Fibroblast of pulmonary artery (primary cell): ENCODE data around the gene ZYX.
A peak's percentile ranks its signal among the peaks of the same experiment; 100 is the strongest.

Experiments used
- DNase-seq: peaks from one replicate; pipeline ENCODE4 v3.0.0-alpha.2; 2010; ENCODE audit warnings: low read depth
- H3K4me3 ChIP-seq: replicated peaks from 2 replicates; pipeline ENCODE4 v1.5.1; 2011; ENCODE audit warnings: low read depth, mild to moderate bottlenecking, control low read depth, low read length, moderate library complexity
- TF ChIP-seq, protein P1 (sequence below): IDR thresholded peaks from 2 replicates; pipeline ENCODE4 v1.5.1; 2011; ENCODE audit warnings: mild to moderate bottlenecking, control low read depth, low read length, inconsistent platforms; ENCODE audit errors: missing control alignments

The ZYX gene

DNA sequence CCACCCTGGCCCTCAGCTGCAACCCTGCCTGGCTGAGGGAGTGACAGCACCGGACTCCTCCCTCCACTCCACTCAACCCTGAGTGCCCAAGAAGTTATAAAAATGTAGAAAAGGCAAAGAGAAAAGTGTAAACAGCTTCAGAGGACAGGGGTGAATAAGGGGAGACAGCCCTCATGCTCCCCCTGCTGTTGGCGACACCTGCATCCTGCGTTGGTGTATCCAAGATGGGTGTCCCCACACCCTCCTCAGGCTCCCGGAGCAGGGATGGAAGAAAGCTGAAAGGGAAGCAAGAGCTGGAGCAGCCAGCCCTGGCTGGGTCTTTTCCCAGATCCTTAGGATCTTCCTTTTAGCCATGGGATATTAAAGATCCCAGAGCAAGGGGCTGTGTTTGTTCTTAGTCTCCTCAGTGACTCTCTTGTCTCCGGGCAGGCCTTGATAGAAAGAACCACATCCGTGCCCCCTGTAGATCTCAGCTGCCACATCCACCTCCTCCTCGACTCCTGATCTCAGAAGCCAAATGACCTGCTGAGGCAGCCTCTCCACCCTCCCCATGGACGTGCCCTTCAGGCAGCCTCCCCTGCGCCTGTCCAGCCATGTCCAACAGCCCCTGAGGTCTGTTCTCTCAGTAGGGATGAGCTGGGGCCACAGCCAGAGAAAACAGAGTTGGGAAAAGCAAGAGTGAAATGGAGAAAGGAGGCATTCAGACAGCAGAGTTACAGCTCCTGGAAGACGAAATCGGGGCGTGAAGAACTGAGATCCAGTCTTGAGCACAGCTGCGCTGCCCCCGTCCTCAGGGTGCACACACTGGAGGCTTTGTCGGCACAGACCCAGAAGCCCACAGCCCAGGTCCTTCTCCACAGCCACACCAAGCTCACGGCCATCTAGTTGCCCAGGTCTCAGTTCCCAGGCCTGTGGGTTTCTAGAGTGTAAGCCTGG lies 25.4 kb upstream of the ZYX start:
- DNase-seq: no peak
- TF ChIP-seq, protein P1, sequence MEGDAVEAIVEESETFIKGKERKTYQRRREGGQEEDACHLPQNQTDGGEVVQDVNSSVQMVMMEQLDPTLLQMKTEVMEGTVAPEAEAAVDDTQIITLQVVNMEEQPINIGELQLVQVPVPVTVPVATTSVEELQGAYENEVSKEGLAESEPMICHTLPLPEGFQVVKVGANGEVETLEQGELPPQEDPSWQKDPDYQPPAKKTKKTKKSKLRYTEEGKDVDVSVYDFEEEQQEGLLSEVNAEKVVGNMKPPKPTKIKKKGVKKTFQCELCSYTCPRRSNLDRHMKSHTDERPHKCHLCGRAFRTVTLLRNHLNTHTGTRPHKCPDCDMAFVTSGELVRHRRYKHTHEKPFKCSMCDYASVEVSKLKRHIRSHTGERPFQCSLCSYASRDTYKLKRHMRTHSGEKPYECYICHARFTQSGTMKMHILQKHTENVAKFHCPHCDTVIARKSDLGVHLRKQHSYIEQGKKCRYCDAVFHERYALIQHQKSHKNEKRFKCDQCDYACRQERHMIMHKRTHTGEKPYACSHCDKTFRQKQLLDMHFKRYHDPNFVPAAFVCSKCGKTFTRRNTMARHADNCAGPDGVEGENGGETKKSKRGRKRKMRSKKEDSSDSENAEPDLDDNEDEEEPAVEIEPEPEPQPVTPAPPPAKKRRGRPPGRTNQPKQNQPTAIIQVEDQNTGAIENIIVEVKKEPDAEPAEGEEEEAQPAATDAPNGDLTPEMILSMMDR: no peak
- H3K4me3 ChIP-seq: no peak overlapping the region

DNA sequence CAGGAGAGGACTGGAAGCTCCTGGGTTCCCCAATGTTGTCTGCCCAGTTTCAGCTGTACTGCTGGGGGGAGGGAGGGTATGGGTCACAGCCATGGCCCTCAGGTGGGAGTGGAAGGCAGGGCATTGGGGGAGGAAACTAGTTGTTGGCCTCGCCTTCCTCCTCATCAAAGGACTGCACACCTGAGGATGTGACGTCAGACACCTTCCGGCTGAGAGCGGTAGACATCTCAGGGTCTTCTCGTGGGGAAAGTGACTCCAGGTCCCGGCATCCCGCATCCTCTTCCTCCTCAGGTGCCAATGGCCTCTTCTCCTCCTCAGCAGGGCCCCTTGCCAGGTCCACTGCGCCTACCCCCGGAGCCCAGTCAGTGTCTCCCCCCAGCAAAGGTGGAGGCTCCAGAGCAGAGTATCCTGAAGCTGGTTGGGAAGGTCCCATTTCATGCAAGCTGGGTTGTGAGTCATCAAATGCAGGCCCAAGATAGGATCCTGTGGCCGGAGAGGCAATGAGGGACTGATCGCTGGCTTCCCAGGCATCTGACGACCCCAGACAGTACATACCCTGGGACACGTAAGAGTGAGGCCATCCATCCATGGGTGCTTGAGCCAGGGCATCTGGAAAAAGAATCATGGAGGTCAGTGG lies 24.6 kb upstream of the ZYX start:
- DNase-seq: no peak
- TF ChIP-seq, protein P1: no peak

DNA sequence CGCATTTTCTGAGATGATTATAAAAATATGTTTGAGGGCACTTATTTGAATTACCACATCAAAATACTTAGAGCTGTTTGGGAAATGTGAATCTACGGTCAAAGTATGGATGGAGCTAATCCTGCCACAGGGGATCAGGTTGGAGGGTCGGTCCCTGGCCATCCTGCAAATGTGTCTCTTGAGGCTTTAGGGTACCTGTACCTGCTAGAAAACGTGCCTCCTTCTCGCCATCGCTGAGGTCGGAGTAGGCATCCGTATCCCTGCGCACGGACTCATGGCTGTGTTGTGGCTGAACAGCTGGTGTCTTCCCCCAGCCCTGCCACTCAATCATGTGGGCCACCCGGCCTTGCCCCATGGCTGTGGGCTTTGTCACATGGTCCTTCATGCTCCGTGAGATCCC lies 22.5 kb upstream of the ZYX start:
- DNase-seq: no peak
- H3K4me3 ChIP-seq: no peak overlapping the region
- TF ChIP-seq, protein P1: no peak

More for the DNA sequence above, 24.6 kb upstream of the ZYX start:
- H3K4me3 ChIP-seq: no peak overlapping the region

DNA sequence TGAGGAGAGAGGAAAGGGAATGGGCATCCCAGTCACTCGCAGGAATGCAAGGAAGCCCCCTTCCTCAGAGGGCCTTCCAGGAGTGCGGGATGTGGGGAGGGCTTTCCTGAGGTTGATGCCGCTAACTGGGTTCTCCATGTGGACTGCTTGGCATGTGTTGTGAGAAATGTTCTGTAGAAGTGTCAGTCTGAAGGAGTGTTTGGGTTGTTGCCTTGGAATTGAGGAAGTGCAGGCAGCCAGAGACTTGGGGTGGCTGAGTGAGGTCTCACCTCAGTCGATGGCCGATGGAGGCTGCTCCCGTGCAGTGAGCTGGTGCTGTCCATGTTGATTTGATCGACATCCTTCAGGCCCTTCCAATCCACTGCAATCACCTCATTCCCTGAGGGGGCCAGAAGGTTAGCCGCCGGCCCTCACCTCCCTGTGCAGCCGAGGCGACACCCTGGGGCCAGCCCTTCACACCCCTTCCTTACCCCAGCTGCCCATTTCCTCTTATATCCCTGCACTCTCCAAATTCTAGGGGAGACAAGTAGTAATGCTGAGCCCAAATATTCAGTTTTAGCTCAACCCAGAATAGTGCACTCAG lies 21.3 kb upstream of the ZYX start:
- DNase-seq: no peak
- H3K4me3 ChIP-seq: no peak overlapping the region
- TF ChIP-seq, protein P1: no peak

DNA sequence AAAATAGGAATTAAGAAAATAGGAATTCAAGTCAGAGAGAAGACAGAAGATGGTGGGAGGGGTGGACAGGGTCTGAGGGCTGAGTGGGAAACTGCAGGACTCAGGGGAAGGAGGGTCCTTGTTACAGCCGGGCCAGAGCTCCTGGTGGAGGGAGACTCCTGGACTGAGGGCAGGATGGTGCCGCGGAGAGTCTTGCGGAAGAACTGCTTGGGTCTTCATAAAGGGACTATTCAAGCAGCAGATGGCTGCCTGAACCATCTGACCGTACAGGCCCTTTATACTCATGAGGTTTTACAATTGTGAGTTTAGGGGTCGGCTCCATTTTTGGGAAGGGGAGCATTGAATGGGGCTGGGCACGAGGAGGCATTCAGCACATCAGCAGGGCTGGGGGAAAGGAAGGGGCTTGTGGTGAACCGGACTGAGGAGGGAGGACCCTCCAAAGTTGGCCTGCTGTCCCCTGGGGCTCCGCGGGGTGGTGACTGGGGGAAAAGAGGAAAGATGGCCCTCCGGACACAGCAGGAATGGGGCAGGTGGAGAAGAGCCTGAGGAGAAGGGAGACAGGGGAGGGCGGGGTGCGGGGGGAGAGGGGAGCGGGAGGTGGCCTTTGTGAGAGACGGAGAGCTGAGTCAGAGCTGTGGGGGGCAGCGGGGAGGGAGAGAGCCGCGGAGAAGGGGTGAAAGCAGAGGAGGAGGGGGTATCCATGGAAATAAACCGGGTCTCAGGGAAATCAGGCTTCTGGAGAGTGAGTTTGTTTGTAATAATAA lies 20.2 kb upstream of the ZYX start:
- H3K4me3 ChIP-seq: no peak overlapping the region
- DNase-seq: no peak
- TF ChIP-seq, protein P1: no peak

DNA sequence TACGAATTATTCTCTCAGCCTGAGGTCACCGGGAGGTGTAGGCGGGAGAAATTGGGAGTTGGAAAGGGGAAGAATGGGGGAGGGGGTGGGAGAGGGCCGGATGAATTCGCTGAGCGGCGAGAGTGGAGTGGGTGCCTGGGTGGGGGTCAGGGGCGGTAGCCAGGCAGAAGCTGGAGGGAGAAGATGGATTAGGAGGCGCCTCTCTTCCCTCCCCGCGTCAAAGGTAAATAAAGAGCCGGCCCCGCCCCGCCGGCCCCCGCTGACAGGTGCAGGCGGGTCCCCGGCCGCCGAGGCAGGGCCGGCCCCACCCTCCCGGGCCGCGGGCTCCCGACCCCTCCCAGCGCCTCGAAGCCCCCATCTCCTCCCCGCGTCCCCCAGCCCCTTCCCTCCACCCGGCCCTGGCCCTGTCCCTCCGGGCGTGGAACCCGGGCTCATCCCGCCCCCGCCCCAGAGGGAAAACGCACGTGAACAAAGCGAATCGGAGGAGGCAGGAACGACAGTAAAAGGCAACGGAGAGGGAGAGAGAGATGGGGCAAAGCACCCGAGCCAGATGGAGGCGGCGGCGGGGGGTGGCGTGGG lies 19.5 kb upstream of the ZYX start:
- TF ChIP-seq, protein P1: no peak
- no peak for DNase-seq
- peak overlapping the region; percentile 44 for H3K4me3 ChIP-seq
